Upper lobe of right lung (tissue), 1 donor: ENCODE results near the gene TBX1. TPM values are rescaled to one million over a fixed set of nuclear protein-coding genes. Genes with fewer than 3 reads are reported as not detected.
"Not testable (repeated sequence)": the region's sequence is repeated elsewhere in the genome, so short reads cannot be mapped to it uniquely, and the experiment has no call there.

Experiments used
- ATAC-seq: fragments of 200-7000 bp; cut with Tn5 transposase; one replicate; pipeline ENCODE4 v1.9.1; 2020; ENCODE audit warnings: mild to moderate bottlenecking, moderate library complexity
- DNase-seq: peaks from one replicate; pipeline ENCODE4 v3.0.0-alpha.2; 2020
- H3K27ac ChIP-seq: fragments of 200-600 bp; one replicate; pipeline ENCODE4 v1.8.0; 2022
- H3K27me3 ChIP-seq: fragments of 200-600 bp; one replicate; pipeline ENCODE4 v1.8.0; 2022; ENCODE audit warnings: mild to moderate bottlenecking
- H3K36me3 ChIP-seq: fragments of 200-600 bp; one replicate; pipeline ENCODE4 v1.8.0; 2022
- H3K4me1 ChIP-seq: fragments of 200-600 bp; one replicate; pipeline ENCODE4 v1.8.0; 2022
- H3K4me3 ChIP-seq: fragments of 200-600 bp; one replicate; pipeline ENCODE4 v1.8.0; 2022; ENCODE audit warnings: mild to moderate bottlenecking
- H3K9me3 ChIP-seq: fragments of 200-600 bp; one replicate; pipeline ENCODE4 v1.8.0; 2022
- intact Hi-C: fragments of 100-400 bp; cut with DNase I; formaldehyde crosslinking; loops from one replicate; pipeline ENCODE4 v1.11.0; 2022
- total RNA-seq: library from RNA; stranded (reverse); fragmentation: NEBNext Ultra II Directional; extraction: Animal tissue kit (Norgen Biotek cat#: 25700); gene quantifications from one replicate; pipeline ENCODE4 v1.2.1, GENCODE V29; 2021
- TF ChIP-seq, protein P1 (sequence below): fragments of 200-600 bp; IDR thresholded peaks from one replicate; pipeline ENCODE4 v1.8.0; 2022; ENCODE audit warnings: antibody characterized with exemption
- donor health status: DM: no; HTN: yes; CAD: no; lungs with severe emphysema.

TBX1 gene
- total RNA-seq, 1 donor from 2014 or later, result 15.4 TPM

DNA sequence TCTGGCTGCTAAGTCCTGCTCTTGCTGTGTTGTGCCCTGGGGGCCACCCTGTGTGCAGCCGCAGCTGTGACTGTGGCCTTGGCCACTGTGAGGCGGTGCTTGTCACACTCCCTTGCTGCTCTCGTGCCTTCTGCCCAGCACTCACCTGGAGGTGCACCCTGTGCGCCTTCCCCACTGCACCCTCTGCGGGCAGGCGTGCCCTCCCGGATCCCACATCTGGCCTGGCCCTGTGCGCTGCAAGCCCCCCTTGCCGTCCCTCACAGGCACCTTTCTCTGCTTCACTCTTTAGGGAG lies 27.2 kb downstream of the TBX1 start:
- intact Hi-C loops, result no loop called here
- Histone ChIP-seq H3K27me3 (no peaks in the 10 kb centered on the region), H3K4me3 (no peak overlapping the region), H3K36me3 (no peaks in the 10 kb centered on the region), H3K4me1 (no peaks in the 10 kb centered on the region), H3K27ac (no peak overlapping the region), H3K9me3 (no peaks in the 10 kb centered on the region)
- TF ChIP-seq, protein P1, sequence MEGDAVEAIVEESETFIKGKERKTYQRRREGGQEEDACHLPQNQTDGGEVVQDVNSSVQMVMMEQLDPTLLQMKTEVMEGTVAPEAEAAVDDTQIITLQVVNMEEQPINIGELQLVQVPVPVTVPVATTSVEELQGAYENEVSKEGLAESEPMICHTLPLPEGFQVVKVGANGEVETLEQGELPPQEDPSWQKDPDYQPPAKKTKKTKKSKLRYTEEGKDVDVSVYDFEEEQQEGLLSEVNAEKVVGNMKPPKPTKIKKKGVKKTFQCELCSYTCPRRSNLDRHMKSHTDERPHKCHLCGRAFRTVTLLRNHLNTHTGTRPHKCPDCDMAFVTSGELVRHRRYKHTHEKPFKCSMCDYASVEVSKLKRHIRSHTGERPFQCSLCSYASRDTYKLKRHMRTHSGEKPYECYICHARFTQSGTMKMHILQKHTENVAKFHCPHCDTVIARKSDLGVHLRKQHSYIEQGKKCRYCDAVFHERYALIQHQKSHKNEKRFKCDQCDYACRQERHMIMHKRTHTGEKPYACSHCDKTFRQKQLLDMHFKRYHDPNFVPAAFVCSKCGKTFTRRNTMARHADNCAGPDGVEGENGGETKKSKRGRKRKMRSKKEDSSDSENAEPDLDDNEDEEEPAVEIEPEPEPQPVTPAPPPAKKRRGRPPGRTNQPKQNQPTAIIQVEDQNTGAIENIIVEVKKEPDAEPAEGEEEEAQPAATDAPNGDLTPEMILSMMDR, result no peak
- no peak for ATAC-seq
- DNase-seq, result no peak

DNA sequence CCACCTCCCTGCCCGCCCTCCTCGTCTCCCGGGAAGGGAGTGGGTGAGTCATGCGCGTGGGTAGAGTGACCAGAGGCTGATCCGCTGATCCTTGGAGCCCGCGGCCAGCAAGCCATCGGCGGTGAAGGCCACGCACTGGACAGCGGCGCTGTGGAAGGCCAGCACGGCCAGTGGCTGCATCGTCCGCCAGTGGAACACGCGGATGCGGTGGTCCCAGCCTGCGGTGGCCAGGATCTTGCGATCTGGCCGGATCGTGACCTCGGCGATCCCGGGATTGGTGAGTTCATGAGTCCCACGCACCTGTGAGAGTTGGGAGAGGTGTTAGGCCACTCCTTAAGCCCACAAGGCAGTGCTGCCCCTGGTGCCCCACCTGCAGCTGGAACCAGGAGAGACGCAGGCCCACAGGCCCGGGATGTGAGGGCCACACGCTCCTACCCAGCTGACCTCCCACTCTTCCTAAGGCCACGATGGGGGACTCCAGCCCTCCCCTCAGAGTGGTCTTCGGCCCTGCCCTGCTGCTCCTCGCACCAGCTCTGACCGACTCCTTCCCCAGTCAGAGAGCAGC lies 28.2 kb downstream of the TBX1 start:
- no peaks in the 10 kb centered on the region for H3K9me3 ChIP-seq
- H3K4me1 ChIP-seq, result no peaks in the 10 kb centered on the region
- ATAC-seq, result no peak
- no peaks in the 10 kb centered on the region for H3K36me3 ChIP-seq
- TF ChIP-seq, protein P1, result no peak
- no peak overlapping the region for H3K27ac ChIP-seq
- no peak overlapping the region for H3K4me3 ChIP-seq
- H3K27me3 ChIP-seq, result no peaks in the 10 kb centered on the region
- no peak for DNase-seq
- intact Hi-C loops, result no loop called here

DNA sequence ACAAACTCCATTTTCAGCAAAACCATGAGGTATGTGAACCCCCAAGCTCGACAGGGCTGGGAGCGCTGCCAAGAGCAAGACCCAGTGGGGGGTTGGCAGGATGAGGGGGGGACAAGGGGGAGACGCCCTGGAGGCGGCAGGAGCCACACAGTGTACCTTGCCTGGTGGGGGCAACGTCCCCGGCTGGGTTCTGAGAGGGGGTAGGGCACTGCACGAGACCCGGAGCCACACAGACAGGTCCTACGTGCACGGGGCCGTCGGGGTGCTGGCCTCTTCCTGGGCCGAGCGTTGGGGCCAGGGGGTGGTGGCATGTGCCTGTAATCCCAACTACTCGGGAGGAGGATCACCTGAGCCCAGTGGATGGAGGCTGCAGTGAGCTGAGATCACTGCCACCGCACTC lies 28.8 kb downstream of the TBX1 start:
- Histone ChIP-seq H3K4me3 (no peak overlapping the region), H3K27me3 (no peaks in the 10 kb centered on the region), H3K36me3 (no peaks in the 10 kb centered on the region), H3K27ac (no peak overlapping the region), H3K4me1 (no peaks in the 10 kb centered on the region), H3K9me3 (no peaks in the 10 kb centered on the region)
- ATAC-seq, result no peak
- intact Hi-C loops, result no loop called here
- DNase-seq, result no peak
- TF ChIP-seq, protein P1, result no peak

DNA sequence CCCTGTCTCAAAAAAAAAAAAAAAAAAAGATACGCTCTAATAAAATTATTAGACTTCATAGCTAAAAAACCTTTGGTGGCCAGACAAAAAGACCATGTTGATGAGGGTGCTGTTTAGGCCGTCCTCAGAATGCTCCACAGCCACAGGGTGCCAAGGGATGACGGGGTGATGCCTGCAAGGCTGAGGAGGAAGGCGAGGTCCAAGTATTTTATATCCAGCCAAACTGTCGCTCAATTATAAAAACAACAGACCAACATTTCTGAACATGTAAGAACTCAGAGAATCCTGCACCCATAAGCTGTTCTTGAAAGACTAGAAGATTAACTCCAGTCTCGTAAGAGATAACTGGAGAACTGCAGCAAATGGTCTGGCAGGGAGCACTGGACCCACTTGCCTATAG lies 29.2 kb downstream of the TBX1 start:
- intact Hi-C loops, result no loop called here
- H3K36me3 ChIP-seq, result no peaks in the 10 kb centered on the region
- no peaks in the 10 kb centered on the region for H3K27me3 ChIP-seq
- no peaks in the 10 kb centered on the region for H3K4me1 ChIP-seq
- H3K9me3 ChIP-seq, result no peaks in the 10 kb centered on the region
- no peak for DNase-seq
- no peak overlapping the region for H3K4me3 ChIP-seq
- no peak for ATAC-seq
- TF ChIP-seq, protein P1, result no peak
- no peak overlapping the region for H3K27ac ChIP-seq

DNA sequence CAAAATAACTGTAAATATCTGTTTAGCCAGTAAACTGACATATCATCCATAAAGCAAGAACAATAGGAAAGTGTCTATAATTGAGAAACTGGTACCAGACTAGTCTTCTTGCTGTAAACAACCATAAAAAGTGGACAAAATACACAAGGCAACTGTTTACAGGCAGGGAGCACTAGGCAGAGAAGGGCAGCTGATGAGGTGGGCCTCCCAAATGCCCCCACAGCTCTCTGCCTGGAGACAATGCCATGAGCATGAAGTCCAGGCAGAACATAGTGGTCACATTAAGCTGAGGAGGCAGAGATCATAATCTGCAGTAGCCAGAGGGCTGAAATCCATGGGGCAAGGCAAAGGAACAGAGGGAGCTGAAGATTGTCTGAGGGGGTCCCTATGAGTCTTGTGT lies 30.7 kb downstream of the TBX1 start:
- Histone ChIP-seq H3K27ac (no peak overlapping the region), H3K4me1 (no peaks in the 10 kb centered on the region), H3K9me3 (no peaks in the 10 kb centered on the region), H3K4me3 (no peak overlapping the region), H3K27me3 (no peaks in the 10 kb centered on the region), H3K36me3 (no peaks in the 10 kb centered on the region)
- intact Hi-C loops, result no loop called here
- DNase-seq (no peak), ATAC-seq (no peak)
- TF ChIP-seq, protein P1, result no peak

DNA sequence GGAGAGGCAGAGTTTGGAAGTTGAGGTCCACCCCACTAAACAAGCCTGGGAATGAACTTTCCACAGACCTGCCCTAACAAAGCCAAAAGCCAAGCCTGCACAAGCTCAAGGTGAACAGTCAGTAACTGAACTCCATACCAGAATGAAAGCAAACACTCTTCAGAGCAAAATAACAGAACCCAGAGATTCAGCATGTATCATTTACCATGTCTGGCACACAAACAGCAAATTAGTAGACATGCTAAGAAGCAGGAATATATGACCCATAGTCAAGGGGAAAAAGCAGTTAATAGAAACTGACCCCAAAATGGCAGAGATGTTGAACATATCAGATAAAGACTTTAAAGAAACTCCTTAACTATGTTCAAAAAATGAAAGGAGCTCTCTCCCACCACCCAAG lies 31.3 kb downstream of the TBX1 start:
- Histone ChIP-seq H3K36me3 (no peaks in the 10 kb centered on the region), H3K9me3 (no peaks in the 10 kb centered on the region), H3K27ac (no peak overlapping the region), H3K4me1 (no peaks in the 10 kb centered on the region), H3K27me3 (no peaks in the 10 kb centered on the region), H3K4me3 (no peak overlapping the region)
- DNase-seq (no peak), ATAC-seq (no peak)
- intact Hi-C loops, result no loop called here
- TF ChIP-seq, protein P1, result no peak

DNA sequence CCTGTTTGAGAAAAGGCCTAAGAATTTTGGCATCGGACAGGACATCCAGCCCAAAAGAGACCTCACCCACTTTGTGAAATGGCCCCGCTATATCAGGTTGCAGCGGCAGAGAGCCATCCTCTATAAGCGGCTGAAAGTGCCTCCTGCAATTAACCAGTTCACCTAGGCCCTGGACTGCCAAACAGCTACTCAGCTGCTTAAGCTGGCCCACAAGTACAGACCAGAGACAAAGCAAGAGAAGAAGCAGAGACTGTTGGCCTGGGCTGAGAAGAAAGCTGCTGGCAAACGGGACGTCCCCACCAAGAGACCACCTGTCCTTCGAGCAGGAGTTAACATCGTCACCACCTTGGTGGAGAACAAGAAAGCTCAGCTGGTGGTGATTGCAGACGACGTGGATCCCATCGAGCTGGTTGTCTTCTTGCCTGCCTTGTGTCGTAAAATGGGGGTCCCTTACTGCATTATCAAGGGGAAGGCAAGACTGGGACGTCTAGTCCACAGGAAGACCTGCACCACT lies 31.9 kb downstream of the TBX1 start:
- intact Hi-C loops, H3K27me3 ChIP-seq, DNase-seq, H3K27ac ChIP-seq, H3K4me1 ChIP-seq, H3K9me3 ChIP-seq, H3K36me3 ChIP-seq, H3K4me3 ChIP-seq, ATAC-seq: not testable (repeated sequence)
